Osteocyte (in vitro differentiated cells): ENCODE results near the gene AFAP1. TPM values are rescaled to one million over a fixed set of nuclear protein-coding genes. Genes with fewer than 3 reads are reported as not detected.

Experiments used
- DNase-seq: peaks from one replicate; pipeline ENCODE4 v3.0.0; 2021; ENCODE audit warnings: mixed read lengths; ENCODE audit not compliant: unreplicated experiment; ENCODE audit errors: extremely low spot score
- H3K27ac Mint-ChIP-seq: one replicate; pipeline ENCODE4 v1.8.0; 2021; ENCODE audit warnings: mild to moderate bottlenecking, mixed read lengths; ENCODE audit not compliant: unreplicated experiment
- H3K27me3 Mint-ChIP-seq: one replicate; pipeline ENCODE4 v1.8.0; 2021; ENCODE audit warnings: mixed read lengths; ENCODE audit not compliant: unreplicated experiment
- H3K36me3 Mint-ChIP-seq: one replicate; pipeline ENCODE4 v1.8.0; 2021; ENCODE audit warnings: mixed read lengths; ENCODE audit not compliant: unreplicated experiment
- H3K4me1 Mint-ChIP-seq: one replicate; pipeline ENCODE4 v1.8.0; 2021; ENCODE audit warnings: mixed read lengths; ENCODE audit not compliant: unreplicated experiment
- H3K4me3 Mint-ChIP-seq: one replicate; pipeline ENCODE4 v1.8.0; 2021; ENCODE audit warnings: mild to moderate bottlenecking, moderate library complexity, mixed read lengths; ENCODE audit not compliant: unreplicated experiment
- H3K9me3 Mint-ChIP-seq: one replicate; pipeline ENCODE4 v1.8.0; 2021; ENCODE audit warnings: mixed read lengths; ENCODE audit not compliant: unreplicated experiment
- CTCF ChIP-seq: fragments of 200-600 bp; sonication (generic); IDR thresholded peaks from 2 replicates; pipeline ENCODE4 v1.5.0; 2021; ENCODE audit warnings: antibody characterized with exemption, mild to moderate bottlenecking, moderate library complexity
- total RNA-seq: library from RNA; stranded (reverse); gene quantifications from 2 replicates; pipeline ENCODE4 v1.2.1, GENCODE V29; 2021

Gene AFAP1
- total RNA-seq, 1 donor from 2014 or later: 66.9 TPM

- no peaks in the 10 kb centered on the region for H3K27me3 Mint-ChIP-seq
- H3K27ac Mint-ChIP-seq: no peak overlapping the region
- H3K9me3 Mint-ChIP-seq: no peaks in the 10 kb centered on the region
- H3K4me3 Mint-ChIP-seq: no peak overlapping the region
- DNase-seq: no peak
- no peaks in the 10 kb centered on the region for H3K36me3 Mint-ChIP-seq
- TF ChIP-seq CTCF: no peak
- H3K4me1 Mint-ChIP-seq: peaks cover 51% of the 10 kb centered on the region
These were observed 34.8 kb upstream of the AFAP1 start for GRCh38 chr4:7974425-7974824.

- H3K27ac Mint-ChIP-seq: peak overlapping the region; percentile 35
- H3K36me3 Mint-ChIP-seq: no peaks in the 10 kb centered on the region
- TF ChIP-seq CTCF: no peak
- no peak for DNase-seq
- H3K9me3 Mint-ChIP-seq: no peaks in the 10 kb centered on the region
- no peak overlapping the region for H3K4me3 Mint-ChIP-seq
- H3K27me3 Mint-ChIP-seq: no peaks in the 10 kb centered on the region
- peaks cover 47% of the 10 kb centered on the region for H3K4me1 Mint-ChIP-seq
These were observed 33.9 kb upstream of the AFAP1 start for GRCh38 chr4:7973545-7973981.

- H3K27me3 Mint-ChIP-seq: no peaks in the 10 kb centered on the region
- no peak for TF ChIP-seq CTCF
- H3K27ac Mint-ChIP-seq: peak overlapping the region; percentile 63
- DNase-seq: no peak
- H3K4me3 Mint-ChIP-seq: no peak overlapping the region
- no peaks in the 10 kb centered on the region for H3K9me3 Mint-ChIP-seq
- peaks cover 54% of the 10 kb centered on the region for H3K4me1 Mint-ChIP-seq
- no peaks in the 10 kb centered on the region for H3K36me3 Mint-ChIP-seq
These were observed 32.3 kb upstream of the AFAP1 start for GRCh38 chr4:7971881-7972500.

- peak overlapping the region; percentile 90 for H3K27ac Mint-ChIP-seq
- H3K27me3 Mint-ChIP-seq: no peaks in the 10 kb centered on the region
- H3K36me3 Mint-ChIP-seq: no peaks in the 10 kb centered on the region
- peaks cover 55% of the 10 kb centered on the region for H3K4me1 Mint-ChIP-seq
- DNase-seq: no peak
- H3K9me3 Mint-ChIP-seq: no peaks in the 10 kb centered on the region
- no peak for TF ChIP-seq CTCF
- no peak overlapping the region for H3K4me3 Mint-ChIP-seq
These were observed 31.5 kb upstream of the AFAP1 start for GRCh38 chr4:7971159-7971631.

GRCh38 chr4:7970361-7970946 lies 30.8 kb upstream of the AFAP1 start:
- no peaks in the 10 kb centered on the region for H3K9me3 Mint-ChIP-seq
- DNase-seq: no peak
- peaks cover 55% of the 10 kb centered on the region for H3K4me1 Mint-ChIP-seq
- no peaks in the 10 kb centered on the region for H3K27me3 Mint-ChIP-seq
- H3K27ac Mint-ChIP-seq: peak overlapping the region; percentile 90
- TF ChIP-seq CTCF: no peak
- H3K36me3 Mint-ChIP-seq: no peaks in the 10 kb centered on the region
- peak overlapping the region; percentile 44 for H3K4me3 Mint-ChIP-seq
